ENCODE data around the gene NR1D2. TPM values are rescaled to one million over a fixed set of nuclear protein-coding genes. Genes with fewer than 3 reads are reported as not detected.
A peak's percentile ranks its signal among the peaks of the same experiment; 100 is the strongest.

Gene NR1D2
- total RNA-seq, 2 experiments from 2014 or later, result 3.8 to 4.1 TPM

- no peak overlapping the region for H3K4me3 Mint-ChIP-seq
- ATAC-seq (no peak), DNase-seq (no peak)
- no peak overlapping the region for H3K27ac Mint-ChIP-seq
- no peaks in the 10 kb centered on the region for H3K4me1 Mint-ChIP-seq
- no peaks in the 10 kb centered on the region for H3K9me3 Mint-ChIP-seq (ENCODE audit: low read depth)
- no peaks in the 10 kb centered on the region for H3K36me3 Mint-ChIP-seq
- CTCF ChIA-PET, result no interaction called here
- H3K27me3 Mint-ChIP-seq, result no peaks in the 10 kb centered on the region
Observed at GRCh38 chr3:23985747-23986544, 40.9 kb downstream of the NR1D2 start.

DNA sequence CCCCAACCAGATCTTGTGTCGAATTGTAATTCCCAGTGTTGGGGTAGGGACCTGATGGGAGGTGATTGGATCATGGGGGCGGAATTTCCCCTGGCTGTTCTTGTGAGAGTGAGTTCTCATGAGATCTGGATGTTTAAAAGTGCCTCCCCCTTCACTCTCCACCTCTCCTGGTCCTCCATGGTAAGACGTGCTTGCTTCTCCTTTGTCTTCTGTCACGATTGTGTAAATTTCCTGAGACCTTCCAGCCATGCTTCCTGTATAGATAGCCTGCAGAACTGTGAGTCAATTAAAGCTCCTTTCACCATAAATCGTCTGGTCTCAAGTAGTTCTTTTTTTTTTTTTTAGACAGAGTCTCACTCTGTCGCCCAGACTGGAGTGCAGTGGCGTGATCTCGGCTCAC is 42.3 kb downstream of the NR1D2 start:
- ATAC-seq, result no peak
- CTCF ChIA-PET, result no interaction called here
- H3K27ac Mint-ChIP-seq, result no peak overlapping the region
- no peaks in the 10 kb centered on the region for H3K36me3 Mint-ChIP-seq
- H3K27me3 Mint-ChIP-seq, result no peaks in the 10 kb centered on the region
- peaks cover 5% of the 10 kb centered on the region for H3K4me1 Mint-ChIP-seq
- DNase-seq, result no peak
- no peak overlapping the region for H3K4me3 Mint-ChIP-seq
- no peaks in the 10 kb centered on the region for H3K9me3 Mint-ChIP-seq (ENCODE audit: low read depth)

DNA sequence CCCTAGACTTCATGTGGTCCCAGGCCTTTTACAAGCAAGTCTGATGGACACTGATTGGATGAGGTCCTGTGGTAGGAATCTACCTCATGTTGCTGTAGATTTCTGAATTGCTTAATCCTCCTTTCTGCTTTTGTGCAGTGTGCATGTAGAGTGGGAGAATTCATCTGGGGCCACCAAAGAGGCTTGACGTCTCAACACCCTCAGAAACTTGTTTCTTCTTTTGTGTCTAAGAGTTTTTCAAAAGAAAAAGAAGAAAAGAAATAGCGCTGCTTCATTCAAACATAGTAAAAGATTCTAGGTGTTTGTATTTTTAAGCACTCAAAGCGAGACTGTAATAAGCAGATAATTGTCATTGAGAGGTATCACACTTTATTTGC is 46.2 kb downstream of the NR1D2 start:
- H3K4me1 Mint-ChIP-seq, result peaks cover 5% of the 10 kb centered on the region
- no peak overlapping the region for H3K27ac Mint-ChIP-seq
- H3K36me3 Mint-ChIP-seq, result no peaks in the 10 kb centered on the region
- no peak for ATAC-seq
- H3K9me3 Mint-ChIP-seq (ENCODE audit: low read depth), result no peaks in the 10 kb centered on the region
- H3K4me3 Mint-ChIP-seq, result no peak overlapping the region
- peaks cover 4% of the 10 kb centered on the region for H3K27me3 Mint-ChIP-seq
- CTCF ChIA-PET, result interaction anchor here (0.7 to 0.9 kb wide), 2 partner anchors 103 kb away, joined by 3 read pairs; no protein-coding TSS in a partner anchor
- DNase-seq, result no peak

DNA sequence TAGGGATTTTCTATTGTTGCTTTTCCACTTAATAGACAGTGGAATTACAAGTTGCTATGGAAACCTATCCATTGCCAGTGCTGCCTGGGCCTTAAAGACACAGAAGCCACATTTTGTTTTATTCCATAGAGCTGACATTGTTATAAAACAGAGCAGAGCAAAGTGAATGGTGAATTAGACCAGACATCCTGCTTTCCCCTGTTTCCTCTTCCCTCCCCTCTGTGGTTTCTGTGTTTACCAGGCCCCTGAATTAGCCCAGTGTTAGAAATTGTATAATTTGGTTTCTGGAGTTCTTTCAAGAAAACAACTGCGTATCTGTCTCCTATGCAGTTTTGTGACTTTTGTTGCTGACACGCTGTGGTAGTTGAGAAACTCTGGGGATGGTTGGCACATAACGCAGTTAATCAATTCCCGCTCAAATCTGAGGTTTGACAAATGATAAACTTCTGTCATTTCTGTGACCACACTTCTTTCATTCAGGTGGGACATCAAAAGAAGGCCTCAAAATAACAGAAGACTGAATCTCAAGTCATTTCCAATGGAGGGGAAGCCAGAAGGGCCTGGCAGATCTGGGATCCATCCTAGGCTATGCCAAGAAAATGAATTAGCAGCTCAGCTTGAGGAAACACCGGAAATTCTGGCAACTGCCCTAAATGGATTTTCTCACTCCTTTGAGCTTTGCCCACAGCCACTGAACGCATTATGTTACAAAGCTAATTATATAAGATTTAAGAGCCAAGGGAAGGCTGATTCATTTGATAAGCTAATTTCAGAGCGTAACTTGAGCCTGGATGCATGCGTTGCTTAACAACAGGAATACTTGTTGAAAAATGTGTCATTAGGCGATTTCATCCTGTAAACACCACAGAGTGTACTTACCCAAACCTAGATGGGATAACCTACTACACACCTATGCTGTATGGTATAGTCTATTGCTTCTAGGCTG is 46.9 kb downstream of the NR1D2 start:
- H3K27ac Mint-ChIP-seq, result no peak overlapping the region
- H3K36me3 Mint-ChIP-seq, result no peaks in the 10 kb centered on the region
- peaks cover 5% of the 10 kb centered on the region for H3K4me1 Mint-ChIP-seq
- ATAC-seq (no peak), DNase-seq (no peak)
- no peak overlapping the region for H3K4me3 Mint-ChIP-seq
- CTCF ChIA-PET, result interaction anchor here (0.9 kb wide), 1 partner anchor 103 kb away, joined by 3 read pairs; no protein-coding TSS in a partner anchor
- H3K9me3 Mint-ChIP-seq (ENCODE audit: low read depth), result no peaks in the 10 kb centered on the region
- peaks cover 4% of the 10 kb centered on the region for H3K27me3 Mint-ChIP-seq

- Mint-ChIP-seq H3K9me3 (ENCODE audit: low read depth) (no peaks in the 10 kb centered on the region), H3K27ac (no peak overlapping the region), H3K4me1 (peaks cover 5% of the 10 kb centered on the region), H3K27me3 (peaks cover 4% of the 10 kb centered on the region), H3K4me3 (no peak overlapping the region), H3K36me3 (no peaks in the 10 kb centered on the region)
- CTCF ChIA-PET, result no interaction called here
- no peak for ATAC-seq
- DNase-seq, result no peak
Observed at GRCh38 chr3:23993556-23994243, 48.6 kb downstream of the NR1D2 start.

GRCh38 chr3:23994244-23994569 is 49.1 kb downstream of the NR1D2 start:
- Mint-ChIP-seq H3K9me3 (ENCODE audit: low read depth) (no peaks in the 10 kb centered on the region), H3K4me1 (peaks cover 5% of the 10 kb centered on the region), H3K4me3 (no peak overlapping the region), H3K27me3 (peaks cover 8% of the 10 kb centered on the region), H3K36me3 (no peaks in the 10 kb centered on the region), H3K27ac (no peak overlapping the region)
- CTCF ChIA-PET, result no interaction called here
- ATAC-seq (no peak), DNase-seq (no peak)

GRCh38 chr3:23995219-23995618 is 50.1 kb downstream of the NR1D2 start:
- CTCF ChIA-PET, result no interaction called here
- DNase-seq (no peak), ATAC-seq (no peak)
- Mint-ChIP-seq H3K27ac (no peak overlapping the region), H3K4me1 (peaks cover 5% of the 10 kb centered on the region), H3K4me3 (no peak overlapping the region), H3K36me3 (no peaks in the 10 kb centered on the region), H3K9me3 (ENCODE audit: low read depth) (no peaks in the 10 kb centered on the region), H3K27me3 (peaks cover 14% of the 10 kb centered on the region)

- peaks cover 17% of the 10 kb centered on the region for H3K27me3 Mint-ChIP-seq
- H3K4me1 Mint-ChIP-seq, result peaks cover 5% of the 10 kb centered on the region
- H3K27ac Mint-ChIP-seq, result no peak overlapping the region
- no peaks in the 10 kb centered on the region for H3K36me3 Mint-ChIP-seq
- CTCF ChIA-PET, result interaction anchor here (0.8 to 1.3 kb wide), 2 partner anchors 79 to 241 kb away, joined by 3 read pairs; no protein-coding TSS in a partner anchor
- H3K4me3 Mint-ChIP-seq, result no peak overlapping the region
- no peaks in the 10 kb centered on the region for H3K9me3 Mint-ChIP-seq (ENCODE audit: low read depth)
- no peak for DNase-seq
- no peak for ATAC-seq
Observed at GRCh38 chr3:23996095-23996524, 51.0 kb downstream of the NR1D2 start.

DNA sequence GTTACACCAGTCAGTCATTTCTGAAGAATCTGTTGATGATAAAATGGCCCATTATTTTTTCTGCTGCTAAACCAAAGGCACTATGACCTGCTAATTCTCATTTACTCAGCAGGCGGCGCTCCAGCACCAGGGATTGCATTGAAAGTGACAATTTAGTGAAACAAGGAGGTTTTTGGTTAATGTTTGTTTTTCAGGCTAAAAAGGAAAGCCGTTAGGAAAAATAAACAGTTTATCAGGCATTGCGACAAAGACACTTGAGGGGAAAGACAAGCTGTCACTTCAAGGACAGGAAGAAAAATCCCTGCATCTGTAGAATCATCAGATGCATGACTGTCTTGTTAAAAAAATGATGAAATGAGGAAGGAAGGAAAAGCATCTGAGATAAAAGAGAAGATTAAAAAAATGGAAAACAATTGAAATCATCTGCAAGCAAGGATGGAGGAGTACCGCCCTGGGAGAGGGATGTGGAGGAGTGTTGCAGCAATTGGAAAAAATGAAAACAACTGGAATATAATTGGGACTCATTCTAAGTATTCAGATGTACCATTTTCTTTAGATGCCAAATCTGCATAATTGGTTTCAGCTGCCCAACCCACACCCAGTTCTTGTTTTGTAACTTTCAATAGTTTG is 54.0 kb downstream of the NR1D2 start:
- no peak overlapping the region for H3K4me3 Mint-ChIP-seq
- CTCF ChIA-PET, result interaction anchor here (0.8 to 1.6 kb wide), 7 partner anchors 19 to 240 kb away, joined by 3 to 4 read pairs (median 3); no protein-coding TSS in a partner anchor
- H3K27ac Mint-ChIP-seq, result no peak overlapping the region
- ATAC-seq (no peak), DNase-seq (peak; percentile 74)
- no peaks in the 10 kb centered on the region for H3K9me3 Mint-ChIP-seq (ENCODE audit: low read depth)
- no peaks in the 10 kb centered on the region for H3K36me3 Mint-ChIP-seq
- peaks cover 23% of the 10 kb centered on the region for H3K27me3 Mint-ChIP-seq
- H3K4me1 Mint-ChIP-seq, result peaks cover 5% of the 10 kb centered on the region

DNA sequence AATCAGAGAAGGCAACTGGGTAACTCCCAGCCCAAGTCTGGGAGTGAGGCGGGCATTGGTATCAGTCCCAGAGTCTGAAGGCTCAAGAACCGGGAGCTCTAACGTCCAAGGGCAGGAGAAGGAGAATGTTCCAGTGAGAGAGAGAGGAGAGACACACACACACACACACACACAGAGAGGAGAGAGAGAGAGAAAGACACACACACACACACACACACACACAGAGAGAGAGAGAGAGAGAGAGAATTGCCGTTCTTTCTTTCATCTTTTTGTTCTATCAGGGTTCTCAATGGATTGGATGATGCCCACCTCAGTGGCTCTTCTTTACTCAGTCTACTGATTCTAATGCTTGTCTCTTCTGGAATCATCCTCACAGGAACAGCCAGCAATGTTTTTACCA is 57.0 kb downstream of the NR1D2 start:
- Mint-ChIP-seq H3K4me3 (no peak overlapping the region), H3K36me3 (no peaks in the 10 kb centered on the region), H3K27me3 (peaks cover 19% of the 10 kb centered on the region), H3K27ac (no peak overlapping the region), H3K9me3 (ENCODE audit: low read depth) (no peaks in the 10 kb centered on the region), H3K4me1 (peaks cover 9% of the 10 kb centered on the region)
- no peak for ATAC-seq
- CTCF ChIA-PET, result interaction anchor here (0.6 to 1.0 kb wide), 2 partner anchors 185 to 235 kb away, joined by 3 to 4 read pairs; no protein-coding TSS in a partner anchor
- DNase-seq, result no peak

- H3K27me3 Mint-ChIP-seq, result peaks cover 19% of the 10 kb centered on the region
- CTCF ChIA-PET, result interaction anchor here (1.2 kb wide), 1 partner anchor 12 kb away, joined by 4 read pairs; no protein-coding TSS in a partner anchor
Observed at GRCh38 chr3:24003466-24003865, 58.4 kb downstream of the NR1D2 start.

GRCh38 chr3:24004171-24004938 is 59.3 kb downstream of the NR1D2 start:
- Mint-ChIP-seq H3K36me3 (no peaks in the 10 kb centered on the region), H3K27ac (no peak overlapping the region), H3K27me3 (peaks cover 15% of the 10 kb centered on the region), H3K4me1 (peaks cover 9% of the 10 kb centered on the region), H3K9me3 (ENCODE audit: low read depth) (no peaks in the 10 kb centered on the region), H3K4me3 (no peak overlapping the region)
- CTCF ChIA-PET, result interaction anchor here (1.2 kb wide), 1 partner anchor 11 kb away, joined by 4 read pairs; no protein-coding TSS in a partner anchor
- ATAC-seq (peak; percentile 91), DNase-seq (peak; percentile 52)

More at GRCh38 chr3:24003466-24003865, 58.4 kb downstream of the NR1D2 start:
- no peak overlapping the region for H3K4me3 Mint-ChIP-seq
- DNase-seq (no peak), ATAC-seq (no peak)
- no peaks in the 10 kb centered on the region for H3K9me3 Mint-ChIP-seq (ENCODE audit: low read depth)
- no peak overlapping the region for H3K27ac Mint-ChIP-seq
- no peaks in the 10 kb centered on the region for H3K36me3 Mint-ChIP-seq
- peaks cover 9% of the 10 kb centered on the region for H3K4me1 Mint-ChIP-seq
